Pancreas (tissue), 10 donors: ENCODE results near the gene SLC24A4. TPM values are rescaled to one million over a fixed set of nuclear protein-coding genes. Genes with fewer than 3 reads are reported as not detected.

Experiments
- ATAC-seq, 4 donors: fragments of 200-7000 bp; cut with Tn5 transposase; one replicate each; pipeline versions ENCODE4 v1.8.0 to v1.9.1; 2020; ENCODE audit warnings: mild to moderate bottlenecking in 4 of 4, moderate library complexity in 4 of 4
- DNase-seq, 6 donors: peaks; one replicate each; pipeline ENCODE4 v3.0.0-alpha.2; 2020
- FAIRE-seq: peaks from 2 replicates; lab custom pipeline; 2012; peaks lifted over from hg19 to GRCh38; lab: Jason Lieb, UNC
- H3K27ac ChIP-seq, 4 donors: fragments of 200-600 bp; sonication (generic); 1 replicate in 3 of 4; 2 replicates in 1 of 4; pipeline versions ENCODE4 v1.5.0 to v1.8.0; 2020
- H3K27me3 ChIP-seq, 4 donors: fragments of 200-600 bp; one replicate each; pipeline ENCODE4 v1.8.0; 2021
- H3K36me3 ChIP-seq, 3 donors: fragments of 200-600 bp; sonication (generic) in 1 of 3; one replicate each; pipeline versions ENCODE4 v1.5.0 to v1.8.0; 2020 to 2021
- H3K4me1 ChIP-seq, 3 donors: fragments of 200-600 bp; one replicate each; pipeline ENCODE4 v1.8.0; 2021
- H3K4me3 ChIP-seq, 4 donors: fragments of 200-600 bp; sonication (generic) in 2 of 4; one replicate each; pipeline versions ENCODE4 v1.5.0 to v1.8.0; 2020 to 2021
- H3K9me3 ChIP-seq, 4 donors: fragments of 200-600 bp; one replicate each; pipeline ENCODE4 v1.8.0; 2021
- WGBS, 2 donors: extraction: QIAGEN DNeasy Blood & Tissue Kit; methylation state at CpG; one replicate each; pipeline ENCODE4 v1.1.7; 2013; 5-methylcytosine and 5-hydroxymethylcytosine counted together
- intact Hi-C, 3 donors: fragments of 100-400 bp; cut with DNase I; formaldehyde crosslinking; loops; one replicate each; pipeline versions ENCODE4 v1.11.1 to v1.14.2; 2022
- polyA plus RNA-seq, 2 donors: library from polyadenylated mRNA; stranded (reverse); fragments of 200-250 nt; gene quantifications; one replicate each; pipeline ENCODE4 v1.2.3, GENCODE V29; 2013
- total RNA-seq, 6 donors: library from RNA; stranded (reverse); fragmentation: NEBNext Ultra II Directional in 4 of 6; extraction: Animal tissue kit (Norgen Biotek cat#: 25700) in 4 of 6; gene quantifications; one replicate each; pipeline versions ENCODE4 v1.2.1 to v1.2.4, GENCODE V29; 2021 to 2023
- TF ChIP-seq, protein P1 (sequence below), 4 donors: fragments of 200-600 bp; sonication (generic) in 3 of 4; IDR thresholded peaks; one replicate each; pipeline versions ENCODE4 v1.5.0 to v1.8.0; 2021; ENCODE audit warnings: antibody characterized with exemption in 4 of 4
- donor health status: healthy with polysubstance abuse.
- donor health status: DM: no; HTN: no; CAD: no; lungs with moderate emphysema.
- donor health status: DM: no; HTN: no; CAD: no.
- donor health status: control.
- donor health status: control.
- donor health status: Bipolar disorder and iron deficiency.
- donor health status: DM: yes; HTN: yes; CAD: no.
- donor health status: DM: no; HTN: no; CAD: no.
- donor health status: DM: no; HTN: no; CAD: no.
- donor health status: DM: yes; HTN: yes; CAD: no.

The SLC24A4 gene
- total and polyA plus RNA-seq, 8 donors, result 0.04 to 0.14 (median 0.07) TPM

DNA sequence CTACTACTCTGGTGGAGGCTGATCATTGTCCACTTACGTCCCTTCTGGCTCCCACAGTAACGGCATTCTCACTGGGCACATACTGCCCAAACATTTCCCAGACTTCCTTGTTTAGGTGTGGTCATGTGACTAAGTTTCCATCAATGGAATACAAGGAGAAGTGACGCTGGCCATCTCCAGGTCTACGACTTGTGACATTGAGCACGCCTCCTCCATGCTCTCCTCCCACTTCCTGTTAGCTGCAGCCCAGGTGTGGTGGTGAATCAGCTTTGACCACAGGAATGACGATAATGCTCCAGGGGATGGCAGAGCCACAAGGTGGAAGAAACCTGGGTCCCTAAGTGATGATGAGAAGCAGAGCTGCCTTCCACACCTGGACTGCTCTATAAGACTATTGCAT lies 6.0 kb upstream of the SLC24A4 start:
- FAIRE-seq (no peak), DNase-seq (no peak), ATAC-seq (no peak)
- no peaks in the 10 kb centered on the region for H3K36me3 ChIP-seq
- TF ChIP-seq, protein P1, sequence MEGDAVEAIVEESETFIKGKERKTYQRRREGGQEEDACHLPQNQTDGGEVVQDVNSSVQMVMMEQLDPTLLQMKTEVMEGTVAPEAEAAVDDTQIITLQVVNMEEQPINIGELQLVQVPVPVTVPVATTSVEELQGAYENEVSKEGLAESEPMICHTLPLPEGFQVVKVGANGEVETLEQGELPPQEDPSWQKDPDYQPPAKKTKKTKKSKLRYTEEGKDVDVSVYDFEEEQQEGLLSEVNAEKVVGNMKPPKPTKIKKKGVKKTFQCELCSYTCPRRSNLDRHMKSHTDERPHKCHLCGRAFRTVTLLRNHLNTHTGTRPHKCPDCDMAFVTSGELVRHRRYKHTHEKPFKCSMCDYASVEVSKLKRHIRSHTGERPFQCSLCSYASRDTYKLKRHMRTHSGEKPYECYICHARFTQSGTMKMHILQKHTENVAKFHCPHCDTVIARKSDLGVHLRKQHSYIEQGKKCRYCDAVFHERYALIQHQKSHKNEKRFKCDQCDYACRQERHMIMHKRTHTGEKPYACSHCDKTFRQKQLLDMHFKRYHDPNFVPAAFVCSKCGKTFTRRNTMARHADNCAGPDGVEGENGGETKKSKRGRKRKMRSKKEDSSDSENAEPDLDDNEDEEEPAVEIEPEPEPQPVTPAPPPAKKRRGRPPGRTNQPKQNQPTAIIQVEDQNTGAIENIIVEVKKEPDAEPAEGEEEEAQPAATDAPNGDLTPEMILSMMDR (IDR thresholded peaks at IDR 0.05), result no peak
- no peaks in the 10 kb centered on the region for H3K9me3 ChIP-seq
- no peaks in the 10 kb centered on the region for H3K4me1 ChIP-seq
- H3K27me3 ChIP-seq, result peaks cover 0 to 2% (median 0%) of the 10 kb centered on the region in 4 donors
- intact Hi-C loops, result no loop called here
- no peak overlapping the region for H3K4me3 ChIP-seq
- WGBS, 2 donors, result 73 to 76% methylated on average over 6 of the region's 6 CpGs
- no peak overlapping the region for H3K27ac ChIP-seq

DNA sequence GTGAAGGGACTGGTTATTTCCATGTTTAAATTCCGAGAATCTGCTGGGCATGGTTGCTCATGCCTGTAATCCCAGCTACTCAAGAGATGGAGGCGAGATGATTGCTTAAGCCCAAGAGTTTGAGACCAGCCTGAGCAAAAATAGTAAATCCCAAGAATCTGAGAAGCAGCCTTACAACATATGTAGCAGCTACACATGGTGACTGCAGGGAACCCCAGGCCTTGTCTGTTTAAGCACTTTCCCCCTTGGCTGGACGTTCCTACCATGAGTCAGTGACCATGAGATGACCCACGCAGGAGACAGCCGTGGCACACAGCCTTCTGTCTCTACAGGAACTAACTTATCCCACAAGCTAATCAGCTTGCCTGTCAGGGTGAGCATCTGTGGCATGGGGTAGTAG lies 5.5 kb upstream of the SLC24A4 start:
- DNase-seq, result no peak

DNA sequence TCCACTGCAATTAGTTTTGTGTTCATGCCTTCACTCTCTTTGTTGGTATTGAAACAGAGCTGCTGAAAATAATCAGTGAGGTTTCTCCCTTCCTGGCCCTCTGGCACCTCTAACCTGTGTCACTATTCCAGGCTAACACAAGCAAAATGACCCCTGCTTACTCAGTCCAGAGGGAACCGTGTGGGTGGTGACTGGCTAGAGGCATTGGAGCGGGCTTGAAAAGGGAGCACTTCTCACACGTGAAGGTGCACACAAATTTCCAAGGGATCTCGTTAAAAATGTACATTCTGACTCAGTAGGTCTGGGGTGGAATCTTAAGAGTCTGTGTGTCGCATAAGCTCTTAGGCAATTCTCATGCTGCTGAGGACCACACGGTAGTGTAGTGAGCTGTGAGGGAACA lies 1.3 kb upstream of the SLC24A4 start:
- no peaks in the 10 kb centered on the region for H3K36me3 ChIP-seq
- 31 to 38% methylated on average over 6 of the region's 6 CpGs for WGBS, 2 donors
- FAIRE-seq (no peak), ATAC-seq (no peak), DNase-seq (no peak)
- peaks cover 0 to 11% (median 4%) of the 10 kb centered on the region in 4 donors for H3K27me3 ChIP-seq
- intact Hi-C loops, result no loop called here
- H3K4me3 ChIP-seq, result no peak overlapping the region
- no peaks in the 10 kb centered on the region for H3K9me3 ChIP-seq
- no peak overlapping the region for H3K27ac ChIP-seq
- H3K4me1 ChIP-seq, result no peaks in the 10 kb centered on the region
- TF ChIP-seq, protein P1 (IDR thresholded peaks at IDR 0.05), result no peak

More for the DNA sequence above, 5.5 kb upstream of the SLC24A4 start:
- no peak for FAIRE-seq
- intact Hi-C loops, result no loop called here
- H3K4me3 ChIP-seq, result no peak overlapping the region
- WGBS, 2 donors, result 44 to 54% methylated on average over 5 of the region's 5 CpGs
- H3K36me3 ChIP-seq, result no peaks in the 10 kb centered on the region
- H3K4me1 ChIP-seq, result no peaks in the 10 kb centered on the region
- no peak for ATAC-seq
- peaks cover 0 to 3% (median 0%) of the 10 kb centered on the region in 4 donors for H3K27me3 ChIP-seq
- no peaks in the 10 kb centered on the region for H3K9me3 ChIP-seq
- TF ChIP-seq, protein P1 (IDR thresholded peaks at IDR 0.05), result no peak
- H3K27ac ChIP-seq, result no peak overlapping the region

DNA sequence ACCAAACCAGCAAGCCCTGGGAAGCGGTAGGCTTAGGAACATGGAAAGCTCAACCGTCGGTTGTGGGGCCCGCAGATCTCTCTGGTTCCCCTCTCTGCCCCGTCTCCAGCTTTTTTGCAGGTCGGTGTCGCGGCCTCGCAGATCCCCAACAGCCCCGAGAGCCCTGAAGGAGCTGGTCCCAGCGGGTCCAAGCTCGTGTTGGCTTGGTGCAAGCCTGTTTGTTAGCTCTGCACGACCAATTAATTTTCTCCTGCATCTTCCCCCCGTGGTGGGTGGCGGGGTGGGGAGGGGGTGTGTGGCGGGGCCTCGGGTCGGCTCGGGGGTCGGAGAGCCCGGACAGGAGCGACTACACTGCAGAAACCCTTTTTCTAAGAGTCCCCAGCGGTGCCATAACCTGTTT lies 449 bp upstream of the SLC24A4 start:
- no peaks in the 10 kb centered on the region for H3K9me3 ChIP-seq
- no peak overlapping the region for H3K4me3 ChIP-seq
- TF ChIP-seq, protein P1 (IDR thresholded peaks at IDR 0.05), result no peak
- ATAC-seq (no peak), DNase-seq (no peak), FAIRE-seq (no peak)
- intact Hi-C loops, result no loop called here
- peaks cover 0 to 11% (median 4%) of the 10 kb centered on the region in 4 donors for H3K27me3 ChIP-seq
- H3K4me1 ChIP-seq, result no peaks in the 10 kb centered on the region
- H3K27ac ChIP-seq, result no peak overlapping the region
- no peaks in the 10 kb centered on the region for H3K36me3 ChIP-seq
- WGBS, 2 donors, result 3 to 4% methylated on average over 22 to 23 of the region's 23 CpGs

DNA sequence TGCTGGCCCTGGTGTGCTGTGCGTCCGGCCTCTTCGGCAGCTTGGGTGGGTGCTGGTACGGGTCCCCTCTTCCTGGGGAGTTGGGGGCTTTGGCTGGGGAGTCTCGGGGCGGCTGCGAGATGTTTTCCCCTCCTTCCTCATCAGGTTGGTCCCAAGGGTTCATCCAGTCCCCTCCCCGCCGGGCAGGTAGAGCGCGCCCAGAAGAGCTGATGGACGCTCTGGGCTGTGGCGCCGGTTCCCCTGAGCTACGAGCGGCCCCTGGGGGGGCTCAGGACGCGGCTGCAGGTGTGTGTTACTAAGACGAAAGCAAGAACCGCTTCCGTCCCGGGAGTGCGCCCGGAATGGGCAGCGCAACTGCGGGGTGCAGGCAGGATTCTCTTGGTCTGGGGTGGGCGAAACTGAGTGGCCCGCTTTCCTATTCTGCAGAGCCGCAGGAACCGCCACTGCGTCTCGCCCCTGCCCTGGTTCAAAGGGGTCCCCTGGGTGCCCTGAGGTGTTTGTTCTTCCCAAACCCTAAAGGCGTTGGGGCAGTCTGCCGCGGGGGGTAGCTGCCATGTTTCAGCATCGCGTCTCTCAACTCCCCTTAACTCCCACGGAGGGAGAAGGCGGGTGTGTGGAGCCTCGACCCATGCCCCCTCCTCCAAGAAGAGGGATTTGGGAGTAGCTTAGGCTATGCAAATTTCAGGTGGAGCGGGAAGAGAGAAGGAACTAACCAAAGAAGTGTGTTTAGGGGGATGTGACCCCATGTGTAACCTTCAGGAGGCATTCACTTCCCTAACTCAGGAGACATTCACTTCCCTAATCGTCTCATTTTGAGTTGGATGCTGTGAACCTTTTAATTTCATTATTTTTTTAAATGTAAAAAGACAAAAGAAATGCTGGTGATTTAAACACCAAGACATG lies 1.2 kb downstream of the SLC24A4 start:
- Histone ChIP-seq H3K4me1 (no peaks in the 10 kb centered on the region), H3K27ac (no peak overlapping the region), H3K4me3 (no peak overlapping the region), H3K9me3 (no peaks in the 10 kb centered on the region), H3K36me3 (no peaks in the 10 kb centered on the region), H3K27me3 (peaks cover 0 to 11% (median 4%) of the 10 kb centered on the region in 4 donors)
- DNase-seq (no peak), ATAC-seq (no peak), FAIRE-seq (no peak)
- intact Hi-C loops, result no loop called here
- 3 to 4% methylated on average over 40 to 42 of the region's 42 CpGs for WGBS, 2 donors
- TF ChIP-seq, protein P1 (IDR thresholded peaks at IDR 0.05), result no peak
